HCT116 (cell line): ENCODE results near the gene KLHL25. TPM values are rescaled to one million over a fixed set of nuclear protein-coding genes. Genes with fewer than 3 reads are reported as not detected.
A peak's percentile ranks its signal among the peaks of the same experiment; 100 is the strongest.

ENCODE experiments used
- ATAC-seq: fragments of 200-7000 bp; cut with Tn5 transposase; 2 replicates; pipeline ENCODE4 v1.9.1; 2020; ENCODE audit warnings: mild to moderate bottlenecking, moderate library complexity
- BruUV-seq: library from RNA; stranded (reverse); fragments of 400-500 nt; replicated peaks from 2 replicates; lab custom pipeline; 2021; lab: Mats Ljungman, UMichigan
- CTCF ChIA-PET: fragments of 300-600 bp; sonication (Branson Sonifier 250); formaldehyde crosslinking; loops from one replicate; lab custom pipeline; 2021; ENCODE audit warnings: antibody characterized with exemption; lab: Charles Lee
- POLR2A ChIA-PET: fragments of 300-600, 350-600 bp; sonication (Branson Sonifier 250); formaldehyde crosslinking; loops from one replicate; lab custom pipeline; 2021; ENCODE audit warnings: antibody characterized with exemption; lab: Charles Lee
- RAD21 ChIA-PET, 2 experiments: fragments of 300-600 bp; sonication (Branson Sonifier 250); formaldehyde crosslinking; loops; one replicate each; lab custom pipeline; 2023; ENCODE audit warnings: low total read pairs in 2 of 2; ENCODE audit not compliant: uncharacterized antibody in 2 of 2, unreplicated experiment in 2 of 2, low non-redundant PET in 1 of 2; lab: Charles Lee
- DNase-seq: peaks from one replicate; pipeline ENCODE4 v3.0.0-alpha.2; 2010; ENCODE audit warnings: low read depth, low spot score
- H2AFZ ChIP-seq: fragments of 200-600 bp; shearing (Covaris generic), sonication (generic); 2 replicates; pipeline ENCODE4 v1.6.1; 2017; ENCODE audit warnings: low read depth, mixed run types, mixed read lengths, antibody characterized with exemption, low read length; ENCODE audit not compliant: poor library complexity, severe bottlenecking
- H3K27ac ChIP-seq: 2 replicates; pipeline ENCODE4 v1.5.1; 2012; ENCODE audit warnings: low read depth, low read length
- H3K27me3 ChIP-seq: fragments of 200-600 bp; sonication (generic); 2 replicates; pipeline ENCODE4 v1.6.1; 2016; ENCODE audit warnings: mixed run types, low read length, mixed read lengths; ENCODE audit not compliant: insufficient read depth
- H3K36me3 ChIP-seq, 2 experiments: fragments of 200-500 bp in 1 of 2; fragments of 200-600 bp in 1 of 2; sonication (Bioruptor generic) in 1 of 2; sonication (generic) in 1 of 2; 2 replicates each; pipeline versions ENCODE4 v1.5.1 to v1.6.1; 2014 to 2016; ENCODE audit warnings: low read length in 2 of 2, inconsistent platforms in 1 of 2, mixed read lengths in 1 of 2, mixed run types in 1 of 2; ENCODE audit not compliant: insufficient read depth in 2 of 2, control insufficient read depth in 1 of 2
- H3K4me1 ChIP-seq, 2 experiments: fragments of 200-600 bp in 1 of 2; sonication (generic) in 1 of 2; 2 replicates each; pipeline versions ENCODE4 v1.5.1 to v1.6.1; 2012 to 2017; ENCODE audit warnings: low read length in 2 of 2, inconsistent platforms in 1 of 2, mild to moderate bottlenecking in 1 of 2, mixed read lengths in 1 of 2, mixed run types in 1 of 2, moderate library complexity in 1 of 2; ENCODE audit not compliant: insufficient read depth in 2 of 2, control insufficient read depth in 1 of 2
- H3K4me2 ChIP-seq: fragments of 200-600 bp; sonication (generic); 2 replicates; pipeline ENCODE4 v1.6.1; 2017; ENCODE audit warnings: mixed run types, low read length, mixed read lengths
- H3K4me3 ChIP-seq, 2 experiments: fragments of 200-600 bp in 1 of 2; sonication (generic) in 1 of 2; replicated peaks in 1 of 2; 2 replicates each; pipeline ENCODE4 v1.5.1; 2011 to 2016; ENCODE audit warnings: low read length in 2 of 2, control low read depth in 1 of 2, low read depth in 1 of 2, mild to moderate bottlenecking in 1 of 2, mixed read lengths in 1 of 2, mixed run types in 1 of 2
- H3K79me2 ChIP-seq: fragments of 200-600 bp; sonication (generic); 2 replicates; pipeline ENCODE4 v1.6.1; 2017; ENCODE audit warnings: mild to moderate bottlenecking, mixed run types, low read length, moderate library complexity, mixed read lengths; ENCODE audit not compliant: insufficient read depth
- H3K9ac ChIP-seq: fragments of 200-600 bp; sonication (generic); 2 replicates; pipeline ENCODE4 v1.6.1; 2016; ENCODE audit warnings: low read length, mixed read lengths
- H3K9me2 ChIP-seq: fragments of 200-600 bp; sonication (generic), shearing (Covaris generic); 2 replicates; pipeline ENCODE4 v1.6.1; 2017; ENCODE audit warnings: mixed run types, mild to moderate bottlenecking, moderate library complexity; ENCODE audit not compliant: insufficient read depth
- H3K9me3 ChIP-seq, 2 experiments: fragments of 200-500 bp in 1 of 2; fragments of 200-600 bp in 1 of 2; sonication (Bioruptor generic) in 1 of 2; sonication (generic) in 1 of 2; 2 replicates each; pipeline ENCODE4 v1.6.1; 2014 to 2017; ENCODE audit warnings: low read length in 2 of 2, mixed read lengths in 2 of 2, inconsistent platforms in 1 of 2, low read depth in 1 of 2, mild to moderate bottlenecking in 1 of 2, mixed run types in 1 of 2, moderate library complexity in 1 of 2; ENCODE audit not compliant: control insufficient read depth in 1 of 2, insufficient read depth in 1 of 2
- H4K20me1 ChIP-seq: fragments of 200-600 bp; sonication (generic), shearing (Covaris generic); 2 replicates; pipeline ENCODE4 v1.6.1; 2017; ENCODE audit warnings: mixed run types, mild to moderate bottlenecking, moderate library complexity; ENCODE audit not compliant: insufficient read depth
- CEBPB ChIP-seq: IDR thresholded peaks from 2 replicates; pipeline ENCODE4 v1.6.1; 2012; ENCODE audit warnings: low read depth
- EGR1 ChIP-seq: IDR thresholded peaks from 2 replicates; pipeline ENCODE4 v1.6.1; 2012; ENCODE audit warnings: low read depth
- POLR2AphosphoS5 ChIP-seq: IDR thresholded peaks from 2 replicates; pipeline ENCODE4 v1.6.1; 2011; ENCODE audit warnings: mild to moderate bottlenecking, low read depth, low read length, moderate library complexity
- RAD21 ChIP-seq: IDR thresholded peaks from 2 replicates; pipeline ENCODE4 v1.6.1; 2012; ENCODE audit warnings: low read depth, mild to moderate bottlenecking
- SRF ChIP-seq: IDR thresholded peaks from 2 replicates; pipeline ENCODE4 v1.6.1; 2012; ENCODE audit warnings: low read depth
- TCF7L2 ChIP-seq: IDR thresholded peaks from 2 replicates; pipeline ENCODE4 v1.7.0; 2011; ENCODE audit warnings: borderline replicate concordance, inconsistent platforms; ENCODE audit not compliant: insufficient read depth, insufficient read length; ENCODE audit errors: extremely low read depth
- YY1 ChIP-seq: IDR thresholded peaks from 2 replicates; pipeline ENCODE4 v1.6.1; 2011; ENCODE audit warnings: low read length, low read depth, moderate library complexity, mild to moderate bottlenecking; ENCODE audit not compliant: insufficient replicate concordance; ENCODE audit errors: extremely low read depth
- intact Hi-C: fragments of 100-400 bp; cut with micrococcal nuclease; formaldehyde crosslinking; loops from 2 replicates; pipeline ENCODE4 v1.10.0; 2022
- total RNA-seq: library from RNA; stranded (reverse); gene quantifications from one replicate; pipeline ENCODE4 v1.2.1, GENCODE V29; 2021; ENCODE audit not compliant: unreplicated experiment
- TF ChIP-seq, protein P1 (sequence below), 3 experiments: fragments of 200-600 bp in 1 of 3; sonication (generic) in 1 of 3; IDR thresholded peaks in 2 of 3; conservative IDR thresholded peaks in 1 of 3; 2 replicates each; pipeline ENCODE4 v1.5.1; 2012 to 2017; ENCODE audit warnings: low read depth in 2 of 3, low read length in 2 of 3, antibody characterized with exemption in 1 of 3, borderline replicate concordance in 1 of 3, control low read depth in 1 of 3, mild to moderate bottlenecking in 1 of 3, mixed read lengths in 1 of 3, mixed run types in 1 of 3, moderate library complexity in 1 of 3; ENCODE audit not compliant: insufficient read depth in 1 of 3
- TF ChIP-seq, protein P2 (sequence below): IDR thresholded peaks from 2 replicates; pipeline ENCODE4 v1.6.1; 2012

KLHL25 gene
- total RNA-seq, 1 experiment from 2014 or later, result 5.3 TPM

DNA sequence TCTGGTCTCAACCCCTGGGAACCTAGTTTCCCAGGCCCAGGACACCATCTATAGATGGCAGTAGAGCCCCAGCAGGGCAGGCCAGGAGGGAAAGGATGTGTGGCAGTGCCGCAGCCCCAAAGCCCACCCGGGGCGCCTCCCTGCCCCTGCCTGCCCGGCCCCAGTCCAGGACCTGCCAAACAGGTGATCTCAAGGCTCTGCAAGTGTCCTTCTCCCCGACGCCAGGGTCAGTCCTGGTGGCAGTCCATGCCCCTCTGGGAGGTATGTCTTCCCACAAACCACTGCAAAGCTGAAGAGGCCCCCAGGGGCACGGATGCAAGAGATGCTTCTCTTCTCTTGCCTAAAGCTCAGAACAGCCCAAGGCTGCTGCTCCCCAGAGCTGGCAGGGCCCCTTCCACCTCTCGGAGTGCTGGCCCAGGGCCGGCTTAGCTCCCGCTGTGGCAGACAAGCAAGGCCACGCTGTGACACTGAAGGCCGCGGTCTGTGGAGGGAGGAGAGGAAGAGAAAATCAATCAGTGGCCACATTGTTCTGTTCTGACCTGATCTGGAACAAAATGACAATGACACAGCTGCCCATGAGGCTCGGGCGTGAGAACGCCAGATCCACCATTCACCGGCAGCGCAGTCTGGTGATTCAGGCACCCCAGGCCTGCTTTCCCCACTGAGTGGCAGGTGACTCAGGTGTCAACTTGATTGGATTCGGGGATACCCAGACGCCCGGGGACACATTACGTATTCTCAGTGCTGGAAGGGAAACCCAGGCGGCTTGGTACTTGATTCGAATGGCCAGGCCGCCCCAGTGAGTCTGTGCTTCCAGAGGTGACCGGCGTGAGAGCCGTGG, 34.0 kb downstream of the KLHL25 start:
- ChIA-PET CTCF (no interaction called here), POLR2A (interaction anchor here (0.6 kb wide), 1 partner anchor 408 kb away, joined by 3 read pairs; no protein-coding TSS in a partner anchor), RAD21 (no interaction called here)
- H2AFZ ChIP-seq, result no peak overlapping the region
- no peak overlapping the region for H3K9ac ChIP-seq
- H3K79me2 ChIP-seq, result no peaks in the 10 kb centered on the region
- H3K27me3 ChIP-seq, result no peaks in the 10 kb centered on the region
- no peaks in the 10 kb centered on the region for H3K9me3 ChIP-seq
- DNase-seq (no peak), ATAC-seq (peak; percentile 62)
- no TSS peak for BruUV-seq
- H3K4me2 ChIP-seq, result no peak overlapping the region
- H3K27ac ChIP-seq, result no peak overlapping the region
- no peak for TF ChIP-seq EGR1
- TF ChIP-seq, protein P1, sequence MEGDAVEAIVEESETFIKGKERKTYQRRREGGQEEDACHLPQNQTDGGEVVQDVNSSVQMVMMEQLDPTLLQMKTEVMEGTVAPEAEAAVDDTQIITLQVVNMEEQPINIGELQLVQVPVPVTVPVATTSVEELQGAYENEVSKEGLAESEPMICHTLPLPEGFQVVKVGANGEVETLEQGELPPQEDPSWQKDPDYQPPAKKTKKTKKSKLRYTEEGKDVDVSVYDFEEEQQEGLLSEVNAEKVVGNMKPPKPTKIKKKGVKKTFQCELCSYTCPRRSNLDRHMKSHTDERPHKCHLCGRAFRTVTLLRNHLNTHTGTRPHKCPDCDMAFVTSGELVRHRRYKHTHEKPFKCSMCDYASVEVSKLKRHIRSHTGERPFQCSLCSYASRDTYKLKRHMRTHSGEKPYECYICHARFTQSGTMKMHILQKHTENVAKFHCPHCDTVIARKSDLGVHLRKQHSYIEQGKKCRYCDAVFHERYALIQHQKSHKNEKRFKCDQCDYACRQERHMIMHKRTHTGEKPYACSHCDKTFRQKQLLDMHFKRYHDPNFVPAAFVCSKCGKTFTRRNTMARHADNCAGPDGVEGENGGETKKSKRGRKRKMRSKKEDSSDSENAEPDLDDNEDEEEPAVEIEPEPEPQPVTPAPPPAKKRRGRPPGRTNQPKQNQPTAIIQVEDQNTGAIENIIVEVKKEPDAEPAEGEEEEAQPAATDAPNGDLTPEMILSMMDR (IDR thresholded peaks at IDR 0.05 in 2 of 3, conservative IDR thresholded peaks at IDR 0.05 in 1 of 3; ENCODE audit: borderline replicate concordance in 1 of 3, insufficient read depth in 1 of 3, low read depth in 2 of 3, low read length in 2 of 3), result peak in 2 of 3 experiments; percentile 13 to 30; a peak in 1 of 6 replicates
- TF ChIP-seq YY1, result no peak
- TF ChIP-seq RAD21, result peak; percentile 53; the same call in 1 of the 2 replicates
- TF ChIP-seq, protein P2, sequence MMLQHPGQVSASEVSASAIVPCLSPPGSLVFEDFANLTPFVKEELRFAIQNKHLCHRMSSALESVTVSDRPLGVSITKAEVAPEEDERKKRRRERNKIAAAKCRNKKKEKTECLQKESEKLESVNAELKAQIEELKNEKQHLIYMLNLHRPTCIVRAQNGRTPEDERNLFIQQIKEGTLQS, result no peak
- TF ChIP-seq SRF, result no peak
- TF ChIP-seq CEBPB, result no peak
- TF ChIP-seq TCF7L2, result no peak
- TF ChIP-seq POLR2AphosphoS5, result no peak
- TF ChIP-seq, all 23 proteins: peak for 2
- no peaks in the 10 kb centered on the region for H4K20me1 ChIP-seq
- H3K4me3 ChIP-seq, result no peak overlapping the region
- no peaks in the 10 kb centered on the region for H3K36me3 ChIP-seq
- no peaks in the 10 kb centered on the region for H3K4me1 ChIP-seq
- intact Hi-C loops, result no loop called here
- H3K9me2 ChIP-seq, result no peaks in the 10 kb centered on the region
